Keratinocyte (primary cell): ENCODE measurements around the gene TMEM245. TPM values are rescaled to one million over a fixed set of nuclear protein-coding genes. Genes with fewer than 3 reads are reported as not detected.
A peak's percentile ranks its signal among the peaks of the same experiment; 100 is the strongest.

Source experiments
- DNase-seq: peaks from one replicate; pipeline ENCODE4 v3.0.0-alpha.2; 2011; ENCODE audit warnings: low read depth, missing footprints, low spot score
- FAIRE-seq: peaks from 2 replicates; lab custom pipeline; 2011; peaks lifted over from hg19 to GRCh38; lab: Jason Lieb, UNC
- H2AFZ ChIP-seq: 2 replicates; pipeline ENCODE4 v1.6.0; 2012; ENCODE audit warnings: low read length, control low read depth, inconsistent platforms; ENCODE audit not compliant: control insufficient read depth
- H3K27ac ChIP-seq: 2 replicates; pipeline ENCODE4 v1.5.1; 2011; ENCODE audit warnings: low read length; ENCODE audit not compliant: control insufficient read depth, insufficient read depth
- H3K27me3 ChIP-seq: 3 replicates; pipeline ENCODE4 v1.6.0; 2011; ENCODE audit warnings: low read length; ENCODE audit not compliant: control insufficient read depth, insufficient read depth; ENCODE audit errors: extremely low read depth
- H3K36me3 ChIP-seq, 2 experiments: 2 replicates in 1 of 2; 3 replicates in 1 of 2; pipeline ENCODE4 v1.5.1; 2011; ENCODE audit warnings: low read length in 2 of 2, mild to moderate bottlenecking in 1 of 2; ENCODE audit not compliant: control insufficient read depth in 2 of 2, insufficient read depth in 2 of 2; ENCODE audit errors: extremely low read depth in 1 of 2
- H3K4me1 ChIP-seq: 3 replicates; pipeline ENCODE4 v1.5.1; 2011; ENCODE audit warnings: low read length; ENCODE audit not compliant: control insufficient read depth, insufficient read depth; ENCODE audit errors: extremely low read depth
- H3K4me2 ChIP-seq: 3 replicates; pipeline ENCODE4 v1.6.0; 2011; ENCODE audit warnings: low read depth, low read length; ENCODE audit not compliant: control insufficient read depth, insufficient read depth; ENCODE audit errors: extremely low read depth
- H3K4me3 ChIP-seq, 3 experiments: fragments of 200-600 bp in 1 of 3; sonication (generic) in 1 of 3; 2 replicates in 2 of 3; 3 replicates in 1 of 3; pipeline ENCODE4 v1.5.1; 2011 to 2016; ENCODE audit warnings: low read length in 3 of 3, mild to moderate bottlenecking in 3 of 3, control low read depth in 2 of 3, inconsistent platforms in 1 of 3, low read depth in 1 of 3, mixed read lengths in 1 of 3, mixed run types in 1 of 3, moderate library complexity in 1 of 3; ENCODE audit not compliant: control insufficient read depth in 2 of 3, insufficient read depth in 2 of 3; ENCODE audit errors: extremely low read depth in 1 of 3
- H3K79me2 ChIP-seq: 2 replicates; pipeline ENCODE4 v1.6.0; 2012; ENCODE audit warnings: low read length; ENCODE audit not compliant: control insufficient read depth, insufficient read depth
- H3K9ac ChIP-seq: 3 replicates; pipeline ENCODE4 v1.6.0; 2011; ENCODE audit warnings: low read length; ENCODE audit not compliant: control insufficient read depth, insufficient read depth; ENCODE audit errors: extremely low read depth
- H3K9me1 ChIP-seq: 3 replicates; pipeline ENCODE4 v1.6.0; 2011; ENCODE audit warnings: low read length; ENCODE audit not compliant: control insufficient read depth, insufficient read depth; ENCODE audit errors: extremely low read depth
- H3K9me3 ChIP-seq: 2 replicates; pipeline ENCODE4 v1.5.1; 2012; ENCODE audit warnings: low read depth, low read length; ENCODE audit not compliant: control insufficient read depth
- H4K20me1 ChIP-seq: 3 replicates; pipeline ENCODE4 v1.6.0; 2011; ENCODE audit warnings: low read length; ENCODE audit not compliant: control insufficient read depth, insufficient read depth; ENCODE audit errors: extremely low read depth
- EZH2 ChIP-seq: IDR thresholded peaks from one replicate; pipeline ENCODE4 v1.6.1; 2012; ENCODE audit warnings: inconsistent platforms, mild to moderate bottlenecking, low read length, moderate library complexity
- dilution Hi-C: fragments of 300-500 bp; cut with MboI; formaldehyde crosslinking; loops from one replicate; pipeline ENCODE4 v1.7.0; 2020; ENCODE audit warnings: low sequenced_read_pairs; ENCODE audit not compliant: extremely low pct_ligation_motif_present
- polyA plus RNA-seq, 5 experiments: library from polyadenylated mRNA; depleted of rRNA in 3 of 5; stranded (reverse) in 3 of 5; stranded (forward) in 1 of 5; unstranded in 1 of 5; fragments of >200 nt; gene quantifications; 1 replicate in 1 of 5; 2 replicates in 3 of 5; 3 replicates in 1 of 5; pipeline versions ENCODE4 v1.2.1 to v1.2.3, GENCODE V29; 2011 to 2012; ENCODE audit warnings: missing spikeins in 2 of 5, low read depth in 1 of 5, low replicate concordance in 1 of 5
- TF ChIP-seq, protein P1 (sequence below), 3 experiments: IDR thresholded peaks in 1 of 3; conservative IDR thresholded peaks in 1 of 3; optimal IDR thresholded peaks in 1 of 3; 2 replicates in 2 of 3; 3 replicates in 1 of 3; pipeline versions ENCODE3 to v1.5.1; 2011; ENCODE audit warnings: low read length in 3 of 3, mild to moderate bottlenecking in 3 of 3, moderate library complexity in 2 of 3, control low read depth in 1 of 3, inconsistent platforms in 1 of 3; ENCODE audit not compliant: insufficient read depth in 2 of 3; ENCODE audit errors: extremely low read depth in 1 of 3

TMEM245 gene
- polyA plus RNA-seq, 1 donor (not counting 4 experiments of a cell fraction or from before 2014, with no cell fraction given), result 40.0 TPM

GRCh38 chr9:109001275-109001676 is 118.5 kb downstream of the TMEM245 start:
- Histone ChIP-seq H3K4me1 (peaks cover 13% of the 10 kb centered on the region), H2AFZ (no peak overlapping the region), H3K4me3 (no peak overlapping the region), H3K36me3 (peaks cover 2 to 10% of the 10 kb centered on the region in 2 experiments), H3K4me2 (peak overlapping the region; percentile 49), H3K27me3 (no peaks in the 10 kb centered on the region), H3K27ac (peak overlapping the region; percentile 45), H4K20me1 (no peaks in the 10 kb centered on the region), H3K79me2 (peaks cover 79% of the 10 kb centered on the region), H3K9ac (no peak overlapping the region), H3K9me3 (peaks cover 3% of the 10 kb centered on the region), H3K9me1 (no peaks in the 10 kb centered on the region)
- peak; percentile 96 for FAIRE-seq
- TF ChIP-seq, protein P1, sequence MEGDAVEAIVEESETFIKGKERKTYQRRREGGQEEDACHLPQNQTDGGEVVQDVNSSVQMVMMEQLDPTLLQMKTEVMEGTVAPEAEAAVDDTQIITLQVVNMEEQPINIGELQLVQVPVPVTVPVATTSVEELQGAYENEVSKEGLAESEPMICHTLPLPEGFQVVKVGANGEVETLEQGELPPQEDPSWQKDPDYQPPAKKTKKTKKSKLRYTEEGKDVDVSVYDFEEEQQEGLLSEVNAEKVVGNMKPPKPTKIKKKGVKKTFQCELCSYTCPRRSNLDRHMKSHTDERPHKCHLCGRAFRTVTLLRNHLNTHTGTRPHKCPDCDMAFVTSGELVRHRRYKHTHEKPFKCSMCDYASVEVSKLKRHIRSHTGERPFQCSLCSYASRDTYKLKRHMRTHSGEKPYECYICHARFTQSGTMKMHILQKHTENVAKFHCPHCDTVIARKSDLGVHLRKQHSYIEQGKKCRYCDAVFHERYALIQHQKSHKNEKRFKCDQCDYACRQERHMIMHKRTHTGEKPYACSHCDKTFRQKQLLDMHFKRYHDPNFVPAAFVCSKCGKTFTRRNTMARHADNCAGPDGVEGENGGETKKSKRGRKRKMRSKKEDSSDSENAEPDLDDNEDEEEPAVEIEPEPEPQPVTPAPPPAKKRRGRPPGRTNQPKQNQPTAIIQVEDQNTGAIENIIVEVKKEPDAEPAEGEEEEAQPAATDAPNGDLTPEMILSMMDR (optimal IDR thresholded peaks at IDR 0.05 in 1 of 3, IDR thresholded peaks at IDR 0.05 in 1 of 3, conservative IDR thresholded peaks at IDR 0.05 in 1 of 3; ENCODE audit: extremely low read depth in 1 of 3, insufficient read depth in 2 of 3, low read length in 3 of 3), result no peak
- no peak for TF ChIP-seq EZH2
- DNase-seq, result no peak
- dilution Hi-C loops, result no loop called here

- Histone ChIP-seq H3K9ac (no peak overlapping the region), H3K36me3 (peaks cover 2 to 19% of the 10 kb centered on the region in 2 experiments), H3K9me3 (no peaks in the 10 kb centered on the region), H3K27ac (no peak overlapping the region), H4K20me1 (no peaks in the 10 kb centered on the region), H3K27me3 (no peaks in the 10 kb centered on the region), H3K79me2 (peaks cover 72% of the 10 kb centered on the region), H3K4me2 (no peak overlapping the region), H3K9me1 (no peaks in the 10 kb centered on the region), H2AFZ (no peak overlapping the region), H3K4me3 (no peak overlapping the region), H3K4me1 (peaks cover 14% of the 10 kb centered on the region)
- dilution Hi-C loops, result no loop called here
- DNase-seq (no peak), FAIRE-seq (no peak)
- TF ChIP-seq, protein P1 (optimal IDR thresholded peaks at IDR 0.05 in 1 of 3, IDR thresholded peaks at IDR 0.05 in 1 of 3, conservative IDR thresholded peaks at IDR 0.05 in 1 of 3; ENCODE audit: extremely low read depth in 1 of 3, insufficient read depth in 2 of 3, low read length in 3 of 3), result no peak
- TF ChIP-seq EZH2, result no peak
These were observed 122.6 kb downstream of the TMEM245 start for GRCh38 chr9:108997112-108997511.
